Liver (tissue), 3 donors: ENCODE data around the gene LNX2.

Experiments used
- ATF3 ChIP-seq: IDR thresholded peaks from 2 replicates; pipeline ENCODE4 v1.6.1; 2016; ENCODE audit warnings: antibody characterized with exemption
- EGR1 ChIP-seq, 2 donors: IDR thresholded peaks; 2 replicates each; pipeline ENCODE4 v1.6.1; 2016 to 2018; ENCODE audit warnings: antibody characterized with exemption in 2 of 2, low read depth in 2 of 2
- JUND ChIP-seq, 2 donors: IDR thresholded peaks; 2 replicates each; pipeline ENCODE4 v1.6.1; 2016; ENCODE audit warnings: antibody characterized with exemption in 2 of 2
- NR2F2 ChIP-seq: IDR thresholded peaks from 2 replicates; pipeline ENCODE4 v1.6.1; 2016; ENCODE audit warnings: antibody characterized with exemption
- RAD21 ChIP-seq, 2 donors: IDR thresholded peaks; 2 replicates each; pipeline ENCODE4 v1.6.1; 2016; ENCODE audit warnings: antibody characterized with exemption in 2 of 2, mild to moderate bottlenecking in 2 of 2
- REST ChIP-seq: IDR thresholded peaks from 2 replicates; pipeline ENCODE4 v1.6.1; 2016; ENCODE audit warnings: antibody characterized with exemption, mild to moderate bottlenecking
- RXRA ChIP-seq, 2 donors: IDR thresholded peaks; 2 replicates each; pipeline ENCODE4 v1.6.1; 2017 to 2018; ENCODE audit warnings: antibody characterized with exemption in 2 of 2, mild to moderate bottlenecking in 1 of 2
- SP1 ChIP-seq: IDR thresholded peaks from 2 replicates; pipeline ENCODE4 v1.6.1; 2018; ENCODE audit warnings: antibody characterized with exemption, mild to moderate bottlenecking
- TAF1 ChIP-seq: conservative IDR thresholded peaks from 2 replicates; pipeline ENCODE4 v1.6.1; 2016; ENCODE audit warnings: antibody characterized with exemption, mild to moderate bottlenecking
- TF ChIP-seq, protein P1 (sequence below): fragments of 150-350 bp; IDR thresholded peaks from 2 replicates; pipeline ENCODE4 v1.5.1; 2017; ENCODE audit warnings: improper control_type of control experiment, low read depth, low read length; ENCODE audit not compliant: missing input control
- TF ChIP-seq, protein P2 (sequence below): IDR thresholded peaks from 2 replicates; pipeline ENCODE4 v1.6.1; 2016; ENCODE audit warnings: antibody characterized with exemption
- donor health status: healthy.
- donor health status: healthy.

DNA sequence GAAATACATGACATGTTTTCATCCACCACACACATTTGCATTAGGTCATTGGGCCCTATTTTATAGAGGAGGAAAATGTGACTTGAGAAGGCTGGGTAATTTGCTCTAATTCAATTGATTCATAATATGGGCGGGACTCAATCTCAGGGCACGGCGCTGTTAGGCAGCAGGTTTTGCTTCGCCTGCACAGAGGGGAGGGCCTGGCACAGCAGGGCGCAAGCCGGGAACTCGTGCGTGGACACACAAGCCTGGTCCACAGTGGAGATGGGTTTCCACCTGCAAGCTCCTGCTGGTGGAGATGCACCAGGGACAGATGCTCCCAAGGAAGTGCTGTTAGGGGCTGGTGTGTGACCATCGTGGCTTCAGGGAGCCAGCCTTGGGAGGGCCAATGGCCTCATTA is 111.5 kb downstream of the LNX2 start:
- TF ChIP-seq RXRA (IDR thresholded peaks at IDR 0.05) (no peak), TAF1 (no peak), REST (no peak), JUND (IDR thresholded peaks at IDR 0.05) (no peak), EGR1 (IDR thresholded peaks at IDR 0.05; ENCODE audit: low read depth in 2 of 2) (no peak), ATF3 (no peak), RAD21 (IDR thresholded peaks at IDR 0.05) (no peak), SP1 (no peak), NR2F2 (no peak)
- TF ChIP-seq, protein P1, sequence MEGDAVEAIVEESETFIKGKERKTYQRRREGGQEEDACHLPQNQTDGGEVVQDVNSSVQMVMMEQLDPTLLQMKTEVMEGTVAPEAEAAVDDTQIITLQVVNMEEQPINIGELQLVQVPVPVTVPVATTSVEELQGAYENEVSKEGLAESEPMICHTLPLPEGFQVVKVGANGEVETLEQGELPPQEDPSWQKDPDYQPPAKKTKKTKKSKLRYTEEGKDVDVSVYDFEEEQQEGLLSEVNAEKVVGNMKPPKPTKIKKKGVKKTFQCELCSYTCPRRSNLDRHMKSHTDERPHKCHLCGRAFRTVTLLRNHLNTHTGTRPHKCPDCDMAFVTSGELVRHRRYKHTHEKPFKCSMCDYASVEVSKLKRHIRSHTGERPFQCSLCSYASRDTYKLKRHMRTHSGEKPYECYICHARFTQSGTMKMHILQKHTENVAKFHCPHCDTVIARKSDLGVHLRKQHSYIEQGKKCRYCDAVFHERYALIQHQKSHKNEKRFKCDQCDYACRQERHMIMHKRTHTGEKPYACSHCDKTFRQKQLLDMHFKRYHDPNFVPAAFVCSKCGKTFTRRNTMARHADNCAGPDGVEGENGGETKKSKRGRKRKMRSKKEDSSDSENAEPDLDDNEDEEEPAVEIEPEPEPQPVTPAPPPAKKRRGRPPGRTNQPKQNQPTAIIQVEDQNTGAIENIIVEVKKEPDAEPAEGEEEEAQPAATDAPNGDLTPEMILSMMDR = no peak
- TF ChIP-seq, protein P2, sequence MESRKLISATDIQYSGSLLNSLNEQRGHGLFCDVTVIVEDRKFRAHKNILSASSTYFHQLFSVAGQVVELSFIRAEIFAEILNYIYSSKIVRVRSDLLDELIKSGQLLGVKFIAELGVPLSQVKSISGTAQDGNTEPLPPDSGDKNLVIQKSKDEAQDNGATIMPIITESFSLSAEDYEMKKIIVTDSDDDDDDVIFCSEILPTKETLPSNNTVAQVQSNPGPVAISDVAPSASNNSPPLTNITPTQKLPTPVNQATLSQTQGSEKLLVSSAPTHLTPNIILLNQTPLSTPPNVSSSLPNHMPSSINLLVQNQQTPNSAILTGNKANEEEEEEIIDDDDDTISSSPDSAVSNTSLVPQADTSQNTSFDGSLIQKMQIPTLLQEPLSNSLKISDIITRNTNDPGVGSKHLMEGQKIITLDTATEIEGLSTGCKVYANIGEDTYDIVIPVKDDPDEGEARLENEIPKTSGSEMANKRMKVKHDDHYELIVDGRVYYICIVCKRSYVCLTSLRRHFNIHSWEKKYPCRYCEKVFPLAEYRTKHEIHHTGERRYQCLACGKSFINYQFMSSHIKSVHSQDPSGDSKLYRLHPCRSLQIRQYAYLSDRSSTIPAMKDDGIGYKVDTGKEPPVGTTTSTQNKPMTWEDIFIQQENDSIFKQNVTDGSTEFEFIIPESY = no peak
